22Rv1 (cell line): Measurements from ENCODE around the gene SLC25A12.

Source experiments
- CTCF ChIP-seq: fragments of 450-650 bp; IDR thresholded peaks from 2 replicates; pipeline ENCODE4 v1.5.1; 2017; ENCODE audit warnings: mild to moderate bottlenecking
- ZFX ChIP-seq: fragments of 450-650 bp; IDR thresholded peaks from 2 replicates; pipeline ENCODE4 v1.6.1; 2017; ENCODE audit warnings: antibody characterized with exemption, borderline replicate concordance

- TF ChIP-seq CTCF: no peak
- TF ChIP-seq ZFX: no peak
Observed at GRCh38 chr2:171807831-171808393, 86.1 kb downstream of the SLC25A12 start.
